GM12878 (cell line): ENCODE data around the gene RBPMS2. TPM values are rescaled to one million over a fixed set of nuclear protein-coding genes. Genes with fewer than 3 reads are reported as not detected.

ENCODE experiments used
- BHLHE40 ChIP-seq, 2 experiments: fragments of 450-650 bp in 1 of 2; IDR thresholded peaks; 2 replicates each; pipeline ENCODE4 v1.6.1; 2011 to 2017; ENCODE audit warnings: low read depth in 2 of 2, borderline replicate concordance in 1 of 2, improper control_type of control experiment in 1 of 2, low read length in 1 of 2, mild to moderate bottlenecking in 1 of 2
- CREM ChIP-seq: IDR thresholded peaks from 2 replicates; pipeline ENCODE4 v1.6.1; 2014; ENCODE audit warnings: antibody characterized with exemption, low read depth
- EZH2 ChIP-seq: IDR thresholded peaks from 2 replicates; pipeline ENCODE4 v1.6.1; 2012; ENCODE audit warnings: low read depth, mild to moderate bottlenecking, control low read depth, inconsistent platforms, low read length, borderline replicate concordance; ENCODE audit not compliant: control insufficient read depth
- NR2C1 ChIP-seq: fragments of 450-650 bp; IDR thresholded peaks from 2 replicates; pipeline ENCODE4 v1.6.1; 2017; ENCODE audit warnings: antibody characterized with exemption, mild to moderate bottlenecking, moderate library complexity
- SUZ12 ChIP-seq: fragments of 200-600 bp; sonication (generic); IDR thresholded peaks from one replicate; pipeline ENCODE4 v1.6.1; 2018; ENCODE audit warnings: antibody characterized with exemption, mild to moderate bottlenecking; ENCODE audit not compliant: unreplicated experiment
- TCF3 ChIP-seq: IDR thresholded peaks from 2 replicates; pipeline ENCODE4 v1.6.1; 2012; ENCODE audit warnings: low read depth, mild to moderate bottlenecking, low read length, borderline replicate concordance; ENCODE audit not compliant: insufficient read depth
- TCF7 ChIP-seq: IDR thresholded peaks from 2 replicates; pipeline ENCODE4 v1.6.1; 2014; ENCODE audit warnings: antibody characterized with exemption, borderline replicate concordance
- WRNIP1 ChIP-seq: IDR thresholded peaks from 2 replicates; pipeline ENCODE4 v1.6.1; 2011; ENCODE audit warnings: low read depth, low read length, improper control_type of control experiment, borderline replicate concordance
- ZNF274 ChIP-seq: IDR thresholded peaks from one replicate; pipeline ENCODE4 v1.8.0; 2011; ENCODE audit not compliant: insufficient read length, insufficient read depth
- polyA plus RNA-seq, 11 experiments: library from polyadenylated mRNA; depleted of rRNA in 4 of 11; unstranded in 6 of 11; stranded (reverse) in 5 of 11; fragments of >200 nt; fragmentation: Nextera tagmentation in 4 of 11; fragmentation: Illumina TruSeq in 1 of 11; extraction: Ambion mirVana in 4 of 11; extraction: Trizol in 1 of 11; gene quantifications; 1 replicate in 1 of 11; 2 replicates in 10 of 11; pipeline versions ENCODE4 v1.2.1 to v1.2.3, GENCODE V29; 2011 to 2016; ENCODE audit warnings: inconsistent platforms in 2 of 11, missing spikeins in 2 of 11, low read depth in 1 of 11
- total RNA-seq, 4 experiments: library from RNA; depleted of rRNA in 3 of 4; stranded (reverse); fragments of >200 nt in 3 of 4; fragmentation: Illumina TruSeq in 1 of 4; extraction: Trizol in 1 of 4; gene quantifications; 2 replicates each; pipeline versions ENCODE4 v1.2.1 to v1.2.3, GENCODE V29; 2013 to 2021
- TF ChIP-seq, protein P1 (sequence below): IDR thresholded peaks from 2 replicates; pipeline ENCODE4 v1.6.1; 2012; ENCODE audit warnings: improper control_type of control experiment, low read depth, low read length; ENCODE audit not compliant: insufficient replicate concordance
- TF ChIP-seq, protein P2 (sequence below): fragments of 450-650 bp; formaldehyde crosslinking; IDR thresholded peaks from 2 replicates; pipeline ENCODE4 v1.5.0; 2022; ENCODE audit warnings: mild to moderate bottlenecking, missing genetic modification characterization
- TF ChIP-seq, protein P3 (sequence below): IDR thresholded peaks from 2 replicates; pipeline ENCODE4 v1.6.1; 2012; ENCODE audit warnings: low read depth, low read length, improper control_type of control experiment
- TF ChIP-seq, protein P4 (sequence below): fragments of 450-650 bp; IDR thresholded peaks from 2 replicates; pipeline ENCODE4 v1.6.1; 2017; ENCODE audit warnings: mild to moderate bottlenecking, moderate library complexity

Gene RBPMS2
- total and polyA plus RNA-seq, 10 of the 15 experiments (the other 5 are each of a cell fraction or from before 2014, with no cell fraction given): 0.06 to 0.31 (median 0.19) TPM; not detected in 3

DNA sequence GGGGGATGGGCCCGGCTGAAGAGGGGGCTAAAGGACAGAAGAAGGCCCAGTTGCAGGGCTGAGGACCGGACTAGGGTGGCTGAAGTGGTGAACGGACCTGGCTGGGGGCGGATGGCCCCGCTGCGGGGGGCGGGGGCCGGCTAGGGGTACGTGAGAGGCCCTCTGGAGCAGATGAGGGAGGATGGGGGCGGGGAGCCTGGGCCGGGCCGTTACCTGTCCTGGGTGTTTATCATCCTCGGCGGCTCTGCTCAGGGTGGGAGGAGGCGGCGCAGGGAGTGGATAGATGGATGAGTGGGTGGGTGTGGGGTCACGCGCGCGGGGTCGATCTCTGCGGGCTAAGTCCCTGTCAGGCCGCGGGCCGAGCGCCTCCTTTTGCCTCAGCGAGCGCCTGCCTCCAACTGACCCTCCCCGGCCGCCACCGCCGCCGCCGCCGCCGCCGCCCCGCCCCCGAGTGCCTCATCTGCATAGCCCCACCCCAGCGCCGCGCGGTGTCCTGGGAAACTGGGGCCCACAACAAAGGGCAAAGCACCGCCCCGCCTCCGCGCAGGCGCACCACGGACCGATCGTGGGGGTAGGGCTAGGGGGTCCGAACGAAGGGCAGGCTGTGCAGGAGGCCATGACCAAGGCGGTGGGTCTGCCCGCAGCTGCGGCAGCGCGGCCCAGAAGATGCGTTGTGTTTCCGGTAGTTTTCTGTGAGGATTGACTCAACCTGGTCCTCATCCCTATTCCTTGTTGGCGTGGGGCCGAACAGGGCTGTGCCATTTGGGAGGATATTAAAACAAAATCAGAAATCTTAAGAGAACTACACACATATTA is 72.4 kb downstream of the RBPMS2 start (continued):
- TF ChIP-seq ZNF274: no peak
- no peak for TF ChIP-seq TCF7
- TF ChIP-seq EZH2: no peak
- TF ChIP-seq, protein P1, sequence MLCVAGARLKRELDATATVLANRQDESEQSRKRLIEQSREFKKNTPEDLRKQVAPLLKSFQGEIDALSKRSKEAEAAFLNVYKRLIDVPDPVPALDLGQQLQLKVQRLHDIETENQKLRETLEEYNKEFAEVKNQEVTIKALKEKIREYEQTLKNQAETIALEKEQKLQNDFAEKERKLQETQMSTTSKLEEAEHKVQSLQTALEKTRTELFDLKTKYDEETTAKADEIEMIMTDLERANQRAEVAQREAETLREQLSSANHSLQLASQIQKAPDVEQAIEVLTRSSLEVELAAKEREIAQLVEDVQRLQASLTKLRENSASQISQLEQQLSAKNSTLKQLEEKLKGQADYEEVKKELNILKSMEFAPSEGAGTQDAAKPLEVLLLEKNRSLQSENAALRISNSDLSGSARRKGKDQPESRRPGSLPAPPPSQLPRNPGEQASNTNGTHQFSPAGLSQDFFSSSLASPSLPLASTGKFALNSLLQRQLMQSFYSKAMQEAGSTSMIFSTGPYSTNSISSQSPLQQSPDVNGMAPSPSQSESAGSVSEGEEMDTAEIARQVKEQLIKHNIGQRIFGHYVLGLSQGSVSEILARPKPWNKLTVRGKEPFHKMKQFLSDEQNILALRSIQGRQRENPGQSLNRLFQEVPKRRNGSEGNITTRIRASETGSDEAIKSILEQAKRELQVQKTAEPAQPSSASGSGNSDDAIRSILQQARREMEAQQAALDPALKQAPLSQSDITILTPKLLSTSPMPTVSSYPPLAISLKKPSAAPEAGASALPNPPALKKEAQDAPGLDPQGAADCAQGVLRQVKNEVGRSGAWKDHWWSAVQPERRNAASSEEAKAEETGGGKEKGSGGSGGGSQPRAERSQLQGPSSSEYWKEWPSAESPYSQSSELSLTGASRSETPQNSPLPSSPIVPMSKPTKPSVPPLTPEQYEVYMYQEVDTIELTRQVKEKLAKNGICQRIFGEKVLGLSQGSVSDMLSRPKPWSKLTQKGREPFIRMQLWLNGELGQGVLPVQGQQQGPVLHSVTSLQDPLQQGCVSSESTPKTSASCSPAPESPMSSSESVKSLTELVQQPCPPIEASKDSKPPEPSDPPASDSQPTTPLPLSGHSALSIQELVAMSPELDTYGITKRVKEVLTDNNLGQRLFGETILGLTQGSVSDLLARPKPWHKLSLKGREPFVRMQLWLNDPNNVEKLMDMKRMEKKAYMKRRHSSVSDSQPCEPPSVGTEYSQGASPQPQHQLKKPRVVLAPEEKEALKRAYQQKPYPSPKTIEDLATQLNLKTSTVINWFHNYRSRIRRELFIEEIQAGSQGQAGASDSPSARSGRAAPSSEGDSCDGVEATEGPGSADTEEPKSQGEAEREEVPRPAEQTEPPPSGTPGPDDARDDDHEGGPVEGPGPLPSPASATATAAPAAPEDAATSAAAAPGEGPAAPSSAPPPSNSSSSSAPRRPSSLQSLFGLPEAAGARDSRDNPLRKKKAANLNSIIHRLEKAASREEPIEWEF: no peak
- no peak for TF ChIP-seq TCF3
- TF ChIP-seq SUZ12: no peak
- no peak for TF ChIP-seq NR2C1
- no peak for TF ChIP-seq CREM
- TF ChIP-seq, protein P2, sequence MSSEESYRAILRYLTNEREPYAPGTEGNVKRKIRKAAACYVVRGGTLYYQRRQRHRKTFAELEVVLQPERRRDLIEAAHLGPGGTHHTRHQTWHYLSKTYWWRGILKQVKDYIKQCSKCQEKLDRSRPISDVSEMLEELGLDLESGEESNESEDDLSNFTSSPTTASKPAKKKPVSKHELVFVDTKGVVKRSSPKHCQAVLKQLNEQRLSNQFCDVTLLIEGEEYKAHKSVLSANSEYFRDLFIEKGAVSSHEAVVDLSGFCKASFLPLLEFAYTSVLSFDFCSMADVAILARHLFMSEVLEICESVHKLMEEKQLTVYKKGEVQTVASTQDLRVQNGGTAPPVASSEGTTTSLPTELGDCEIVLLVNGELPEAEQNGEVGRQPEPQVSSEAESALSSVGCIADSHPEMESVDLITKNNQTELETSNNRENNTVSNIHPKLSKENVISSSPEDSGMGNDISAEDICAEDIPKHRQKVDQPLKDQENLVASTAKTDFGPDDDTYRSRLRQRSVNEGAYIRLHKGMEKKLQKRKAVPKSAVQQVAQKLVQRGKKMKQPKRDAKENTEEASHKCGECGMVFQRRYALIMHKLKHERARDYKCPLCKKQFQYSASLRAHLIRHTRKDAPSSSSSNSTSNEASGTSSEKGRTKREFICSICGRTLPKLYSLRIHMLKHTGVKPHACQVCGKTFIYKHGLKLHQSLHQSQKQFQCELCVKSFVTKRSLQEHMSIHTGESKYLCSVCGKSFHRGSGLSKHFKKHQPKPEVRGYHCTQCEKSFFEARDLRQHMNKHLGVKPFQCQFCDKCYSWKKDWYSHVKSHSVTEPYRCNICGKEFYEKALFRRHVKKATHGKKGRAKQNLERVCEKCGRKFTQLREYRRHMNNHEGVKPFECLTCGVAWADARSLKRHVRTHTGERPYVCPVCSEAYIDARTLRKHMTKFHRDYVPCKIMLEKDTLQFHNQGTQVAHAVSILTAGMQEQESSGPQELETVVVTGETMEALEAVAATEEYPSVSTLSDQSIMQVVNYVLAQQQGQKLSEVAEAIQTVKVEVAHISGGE: no peak
- TF ChIP-seq BHLHE40 (IDR thresholded peaks at IDR 0.05; ENCODE audit: borderline replicate concordance in 1 of 2, low read depth in 2 of 2, low read length in 1 of 2): peak in 1 of 2 experiments; percentile 64; a peak in 1 of 4 replicates
- TF ChIP-seq, protein P3, sequence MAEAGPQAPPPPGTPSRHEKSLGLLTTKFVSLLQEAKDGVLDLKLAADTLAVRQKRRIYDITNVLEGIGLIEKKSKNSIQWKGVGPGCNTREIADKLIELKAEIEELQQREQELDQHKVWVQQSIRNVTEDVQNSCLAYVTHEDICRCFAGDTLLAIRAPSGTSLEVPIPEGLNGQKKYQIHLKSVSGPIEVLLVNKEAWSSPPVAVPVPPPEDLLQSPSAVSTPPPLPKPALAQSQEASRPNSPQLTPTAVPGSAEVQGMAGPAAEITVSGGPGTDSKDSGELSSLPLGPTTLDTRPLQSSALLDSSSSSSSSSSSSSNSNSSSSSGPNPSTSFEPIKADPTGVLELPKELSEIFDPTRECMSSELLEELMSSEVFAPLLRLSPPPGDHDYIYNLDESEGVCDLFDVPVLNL: no peak
- TF ChIP-seq, protein P4, sequence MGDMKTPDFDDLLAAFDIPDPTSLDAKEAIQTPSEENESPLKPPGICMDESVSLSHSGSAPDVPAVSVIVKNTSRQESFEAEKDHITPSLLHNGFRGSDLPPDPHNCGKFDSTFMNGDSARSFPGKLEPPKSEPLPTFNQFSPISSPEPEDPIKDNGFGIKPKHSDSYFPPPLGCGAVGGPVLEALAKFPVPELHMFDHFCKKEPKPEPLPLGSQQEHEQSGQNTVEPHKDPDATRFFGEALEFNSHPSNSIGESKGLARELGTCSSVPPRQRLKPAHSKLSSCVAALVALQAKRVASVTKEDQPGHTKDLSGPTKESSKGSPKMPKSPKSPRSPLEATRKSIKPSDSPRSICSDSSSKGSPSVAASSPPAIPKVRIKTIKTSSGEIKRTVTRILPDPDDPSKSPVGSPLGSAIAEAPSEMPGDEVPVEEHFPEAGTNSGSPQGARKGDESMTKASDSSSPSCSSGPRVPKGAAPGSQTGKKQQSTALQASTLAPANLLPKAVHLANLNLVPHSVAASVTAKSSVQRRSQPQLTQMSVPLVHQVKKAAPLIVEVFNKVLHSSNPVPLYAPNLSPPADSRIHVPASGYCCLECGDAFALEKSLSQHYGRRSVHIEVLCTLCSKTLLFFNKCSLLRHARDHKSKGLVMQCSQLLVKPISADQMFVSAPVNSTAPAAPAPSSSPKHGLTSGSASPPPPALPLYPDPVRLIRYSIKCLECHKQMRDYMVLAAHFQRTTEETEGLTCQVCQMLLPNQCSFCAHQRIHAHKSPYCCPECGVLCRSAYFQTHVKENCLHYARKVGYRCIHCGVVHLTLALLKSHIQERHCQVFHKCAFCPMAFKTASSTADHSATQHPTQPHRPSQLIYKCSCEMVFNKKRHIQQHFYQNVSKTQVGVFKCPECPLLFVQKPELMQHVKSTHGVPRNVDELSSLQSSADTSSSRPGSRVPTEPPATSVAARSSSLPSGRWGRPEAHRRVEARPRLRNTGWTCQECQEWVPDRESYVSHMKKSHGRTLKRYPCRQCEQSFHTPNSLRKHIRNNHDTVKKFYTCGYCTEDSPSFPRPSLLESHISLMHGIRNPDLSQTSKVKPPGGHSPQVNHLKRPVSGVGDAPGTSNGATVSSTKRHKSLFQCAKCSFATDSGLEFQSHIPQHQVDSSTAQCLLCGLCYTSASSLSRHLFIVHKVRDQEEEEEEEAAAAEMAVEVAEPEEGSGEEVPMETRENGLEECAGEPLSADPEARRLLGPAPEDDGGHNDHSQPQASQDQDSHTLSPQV: no peak
- no peak for TF ChIP-seq WRNIP1
